HG03342 (cell line): ENCODE measurements around the gene SBK3.

ENCODE experiments used
- ATAC-seq: cut with Tn5 transposase; IDR thresholded peaks from one replicate; pipeline ENCODE4 v1.9.1; 2021; ENCODE audit warnings: mild to moderate bottlenecking, moderate library complexity; ENCODE audit not compliant: unreplicated experiment

The SBK3 gene

DNA sequence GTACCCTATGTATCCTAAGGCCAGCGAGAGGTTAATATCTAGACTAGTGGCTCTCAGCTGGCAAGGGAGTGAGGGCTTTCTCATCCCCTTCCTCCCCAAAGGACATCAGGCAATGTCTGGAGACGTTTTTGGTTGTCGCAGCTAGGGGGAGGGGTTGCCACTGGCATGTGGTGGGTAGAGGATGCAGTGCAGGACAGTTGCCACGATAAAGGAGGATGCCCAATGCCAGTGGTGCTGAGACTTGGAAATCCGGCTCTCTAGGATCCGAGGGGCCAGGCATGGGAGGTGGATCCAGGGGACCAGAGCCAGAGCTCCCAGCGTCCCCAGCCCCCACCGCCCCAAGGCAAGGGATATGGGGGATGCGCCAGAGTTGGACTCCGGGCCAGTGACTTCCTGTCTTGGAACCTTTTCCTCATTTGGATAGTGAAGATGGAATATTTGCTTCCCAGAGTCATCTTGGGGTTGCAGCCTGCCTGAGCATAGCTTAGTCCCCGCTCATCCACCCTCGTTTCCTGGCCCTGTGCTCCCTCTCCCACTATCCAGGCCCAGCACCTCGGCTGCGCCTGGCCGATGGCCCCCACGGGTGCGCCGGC is 52.2 kb downstream of the SBK3 start:
- no peak for ATAC-seq

- ATAC-seq, result no peak
These were observed 52.9 kb downstream of the SBK3 start for GRCh38 chr19:55492362-55492944.

GRCh38 chr19:55491546-55492360 is 53.6 kb downstream of the SBK3 start:
- no peak for ATAC-seq
